Panc1 (cell line): ENCODE results near the gene LIN28B. TPM values are rescaled to one million over a fixed set of nuclear protein-coding genes. Genes with fewer than 3 reads are reported as not detected.
"Not testable (repeated sequence)": the region's sequence is repeated elsewhere in the genome, so short reads cannot be mapped to it uniquely, and the experiment has no call there.

ENCODE experiments used
- ATAC-seq: fragments of 200-7000 bp; cut with Tn5 transposase; 2 replicates; pipeline ENCODE4 v1.9.1; 2020; ENCODE audit warnings: mild to moderate bottlenecking, moderate library complexity
- BruUV-seq: library from RNA; stranded (reverse); fragments of 400-500 nt; replicated peaks from 2 replicates; lab custom pipeline; 2021; lab: Mats Ljungman, UMichigan
- CTCF ChIA-PET: fragments of 300-600 bp; sonication (Branson Sonifier 250); formaldehyde crosslinking; loops from one replicate; lab custom pipeline; 2022; ENCODE audit warnings: antibody characterized with exemption; lab: Charles Lee
- POLR2A ChIA-PET: fragments of 300-600 bp; sonication (Branson Sonifier 250); formaldehyde crosslinking; loops from one replicate; lab custom pipeline; 2022; ENCODE audit warnings: antibody characterized with exemption; lab: Charles Lee
- DNase-seq: peaks from one replicate; pipeline ENCODE4 v3.0.0-alpha.2; 2010; ENCODE audit warnings: low read depth, low spot score
- H3K27ac ChIP-seq: 2 replicates; pipeline ENCODE4 v1.5.1; 2011; ENCODE audit warnings: mild to moderate bottlenecking, low read length, inconsistent platforms
- H3K27me3 ChIP-seq: fragments of 200-500 bp; sonication (Bioruptor generic); 2 replicates; pipeline ENCODE4 v1.6.0; 2014; ENCODE audit warnings: low read length, inconsistent platforms; ENCODE audit not compliant: control insufficient read depth, insufficient read depth
- H3K36me3 ChIP-seq: fragments of 200-500 bp; sonication (Bioruptor generic); 2 replicates; pipeline ENCODE4 v1.5.1; 2014; ENCODE audit warnings: inconsistent platforms, mild to moderate bottlenecking, low read length, moderate library complexity; ENCODE audit not compliant: control insufficient read depth, insufficient read depth
- H3K4me1 ChIP-seq: 2 replicates; pipeline ENCODE4 v1.5.1; 2011; ENCODE audit warnings: inconsistent platforms, mild to moderate bottlenecking, low read length, moderate library complexity; ENCODE audit not compliant: control insufficient read depth, insufficient read depth
- H3K4me3 ChIP-seq, 2 experiments: 2 replicates each; pipeline ENCODE4 v1.5.1; 2011 to 2012; ENCODE audit warnings: low read depth in 2 of 2, low read length in 2 of 2, mild to moderate bottlenecking in 2 of 2, inconsistent platforms in 1 of 2, moderate library complexity in 1 of 2
- H3K9me3 ChIP-seq: fragments of 200-500 bp; sonication (Bioruptor generic); 2 replicates; pipeline ENCODE4 v1.5.1; 2014; ENCODE audit warnings: low read depth, mild to moderate bottlenecking, inconsistent platforms, low read length, moderate library complexity; ENCODE audit not compliant: control insufficient read depth, insufficient read depth
- POLR2AphosphoS5 ChIP-seq: IDR thresholded peaks from 2 replicates; pipeline ENCODE4 v1.6.1; 2012; ENCODE audit warnings: mild to moderate bottlenecking, low read depth, low read length, moderate library complexity
- REST ChIP-seq, 2 experiments: IDR thresholded peaks; 2 replicates each; pipeline ENCODE4 v1.6.1; 2011 to 2012; ENCODE audit warnings: low read depth in 2 of 2, control low read depth in 1 of 2, low read length in 1 of 2, mild to moderate bottlenecking in 1 of 2, moderate library complexity in 1 of 2; ENCODE audit not compliant: insufficient read depth in 1 of 2
- SIN3A ChIP-seq: IDR thresholded peaks from 2 replicates; pipeline ENCODE4 v1.6.1; 2012; ENCODE audit warnings: low read depth, mild to moderate bottlenecking, low read length, moderate library complexity, borderline replicate concordance; ENCODE audit not compliant: insufficient read depth
- TCF7L2 ChIP-seq: IDR thresholded peaks from 2 replicates; pipeline ENCODE4 v1.6.1; 2011; ENCODE audit warnings: mild to moderate bottlenecking, low read depth, low read length, inconsistent platforms
- in situ Hi-C: cut with HindIII; loops from 2 replicates; pipeline ENCODE4 v1.10.0; 2016; ENCODE audit warnings: low sequenced_read_pairs, low pct_unique_long_range_greater_than_20kb
- intact Hi-C: fragments of 100-400 bp; cut with micrococcal nuclease; formaldehyde crosslinking; loops from one replicate; pipeline ENCODE4 v1.10.0; 2022; ENCODE audit not compliant: unreplicated experiment
- total RNA-seq: library from RNA; stranded (reverse); gene quantifications from one replicate; pipeline ENCODE4 v1.2.1, GENCODE V29; 2021; ENCODE audit not compliant: unreplicated experiment
- TF ChIP-seq, protein P1 (sequence below): fragments of 450-650 bp; IDR thresholded peaks from 2 replicates; pipeline ENCODE4 v1.5.1; 2017; ENCODE audit warnings: mild to moderate bottlenecking

The LIN28B gene
- total RNA-seq, 1 experiment from 2014 or later, result 5.8 TPM

- intact Hi-C loops, result no loop called here
- BruUV-seq, result no TSS peak
- no peak for DNase-seq
- TF ChIP-seq REST (IDR thresholded peaks at IDR 0.05; ENCODE audit: insufficient read depth in 1 of 2, low read depth in 2 of 2, low read length in 1 of 2) (no peak), POLR2AphosphoS5 (no peak), SIN3A (no peak), TCF7L2 (no peak)
- TF ChIP-seq, protein P1, sequence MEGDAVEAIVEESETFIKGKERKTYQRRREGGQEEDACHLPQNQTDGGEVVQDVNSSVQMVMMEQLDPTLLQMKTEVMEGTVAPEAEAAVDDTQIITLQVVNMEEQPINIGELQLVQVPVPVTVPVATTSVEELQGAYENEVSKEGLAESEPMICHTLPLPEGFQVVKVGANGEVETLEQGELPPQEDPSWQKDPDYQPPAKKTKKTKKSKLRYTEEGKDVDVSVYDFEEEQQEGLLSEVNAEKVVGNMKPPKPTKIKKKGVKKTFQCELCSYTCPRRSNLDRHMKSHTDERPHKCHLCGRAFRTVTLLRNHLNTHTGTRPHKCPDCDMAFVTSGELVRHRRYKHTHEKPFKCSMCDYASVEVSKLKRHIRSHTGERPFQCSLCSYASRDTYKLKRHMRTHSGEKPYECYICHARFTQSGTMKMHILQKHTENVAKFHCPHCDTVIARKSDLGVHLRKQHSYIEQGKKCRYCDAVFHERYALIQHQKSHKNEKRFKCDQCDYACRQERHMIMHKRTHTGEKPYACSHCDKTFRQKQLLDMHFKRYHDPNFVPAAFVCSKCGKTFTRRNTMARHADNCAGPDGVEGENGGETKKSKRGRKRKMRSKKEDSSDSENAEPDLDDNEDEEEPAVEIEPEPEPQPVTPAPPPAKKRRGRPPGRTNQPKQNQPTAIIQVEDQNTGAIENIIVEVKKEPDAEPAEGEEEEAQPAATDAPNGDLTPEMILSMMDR, result no peak
- ATAC-seq, result no peak
- no peaks in the 10 kb centered on the region for H3K36me3 ChIP-seq
- no peaks in the 10 kb centered on the region for H3K27me3 ChIP-seq
- H3K27ac ChIP-seq, result no peak overlapping the region
- POLR2A ChIA-PET, result no interaction called here
- CTCF ChIA-PET, result no interaction called here
- H3K4me3 ChIP-seq, result no peak overlapping the region
- in situ Hi-C loops, result no loop called here
- no peaks in the 10 kb centered on the region for H3K4me1 ChIP-seq
- H3K9me3 ChIP-seq, result no peaks in the 10 kb centered on the region
Observed at GRCh38 chr6:104990085-104990484, 33.2 kb downstream of the LIN28B start.

DNA sequence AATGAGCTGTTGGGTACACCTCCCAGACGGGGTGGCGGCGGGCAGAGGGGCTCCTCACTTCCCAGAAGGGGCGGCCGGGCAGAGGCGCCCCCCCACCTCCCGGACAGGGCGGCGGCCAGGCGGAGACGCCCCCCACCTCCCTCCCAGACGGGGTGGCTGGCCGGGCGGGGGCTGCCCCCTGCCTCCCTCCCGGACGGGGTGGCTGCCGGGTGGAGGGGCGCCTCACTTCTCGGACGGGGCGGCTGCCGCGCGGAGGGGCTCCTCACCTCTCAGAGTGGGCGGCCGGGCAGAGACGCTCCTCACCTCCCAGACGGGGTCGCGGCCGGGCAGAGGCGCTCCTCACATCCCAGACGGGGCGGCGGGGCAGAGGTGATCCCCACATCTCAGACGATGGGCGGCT lies 34.2 kb downstream of the LIN28B start:
- H3K36me3 ChIP-seq, H3K4me3 ChIP-seq, intact Hi-C loops, ATAC-seq, in situ Hi-C loops, CTCF ChIA-PET, POLR2A ChIA-PET, H3K9me3 ChIP-seq, H3K4me1 ChIP-seq, H3K27me3 ChIP-seq, DNase-seq, BruUV-seq, H3K27ac ChIP-seq: not testable (repeated sequence)

GRCh38 chr6:104993576-104993975 lies 36.7 kb downstream of the LIN28B start:
- in situ Hi-C loops, H3K27ac ChIP-seq, intact Hi-C loops, DNase-seq, BruUV-seq, H3K4me3 ChIP-seq, H3K9me3 ChIP-seq, H3K36me3 ChIP-seq, CTCF ChIA-PET, ATAC-seq, POLR2A ChIA-PET, H3K27me3 ChIP-seq, H3K4me1 ChIP-seq: not testable (repeated sequence)
